Right atrium auricular region (tissue), 2 donors: Measurements from ENCODE around the gene ABL2. TPM values are rescaled to one million over a fixed set of nuclear protein-coding genes. Genes with fewer than 3 reads are reported as not detected.

ENCODE experiments used
- DNase-seq: peaks from one replicate; pipeline ENCODE4 v3.0.0-alpha.2; 2019; ENCODE audit warnings: low spot score
- H3K27ac ChIP-seq, 2 donors: fragments of 200-600 bp; sonication (generic); 1 replicate in 1 of 2; 2 replicates in 1 of 2; pipeline ENCODE4 v1.5.1; 2016 to 2019
- H3K27me3 ChIP-seq, 2 donors: fragments of 200-600 bp; sonication (generic); one replicate each; pipeline versions ENCODE4 v1.5.1 to v1.6.0; 2017 to 2019
- H3K36me3 ChIP-seq: fragments of 200-600 bp; sonication (generic); one replicate; pipeline ENCODE4 v1.5.1; 2016
- H3K4me1 ChIP-seq, 2 donors: fragments of 200-600 bp; sonication (generic); one replicate each; pipeline versions ENCODE4 v1.5.1 to v1.6.0; 2017 to 2019
- H3K4me3 ChIP-seq, 2 donors: fragments of 200-600 bp; sonication (generic); 1 replicate in 1 of 2; 2 replicates in 1 of 2; pipeline ENCODE4 v1.5.1; 2017 to 2019; ENCODE audit warnings: mild to moderate bottlenecking in 1 of 2, moderate library complexity in 1 of 2
- H3K9me3 ChIP-seq, 2 donors: fragments of 200-600 bp; sonication (generic); one replicate each; pipeline ENCODE4 v1.5.1; 2019
- total RNA-seq, 2 donors: library from RNA; depleted of rRNA; stranded (reverse); fragments of >200 nt; gene quantifications; one replicate each; pipeline ENCODE4 v1.1.0, GENCODE V29; 2016
- TF ChIP-seq, protein P1 (sequence below), 2 donors: fragments of 200-600 bp; sonication (generic); IDR thresholded peaks; one replicate each; pipeline ENCODE4 v1.5.1; 2019; ENCODE audit warnings: antibody characterized with exemption in 2 of 2

Gene ABL2
- total RNA-seq, 2 donors from 2014 or later = 6.3 to 12.1 TPM

DNA sequence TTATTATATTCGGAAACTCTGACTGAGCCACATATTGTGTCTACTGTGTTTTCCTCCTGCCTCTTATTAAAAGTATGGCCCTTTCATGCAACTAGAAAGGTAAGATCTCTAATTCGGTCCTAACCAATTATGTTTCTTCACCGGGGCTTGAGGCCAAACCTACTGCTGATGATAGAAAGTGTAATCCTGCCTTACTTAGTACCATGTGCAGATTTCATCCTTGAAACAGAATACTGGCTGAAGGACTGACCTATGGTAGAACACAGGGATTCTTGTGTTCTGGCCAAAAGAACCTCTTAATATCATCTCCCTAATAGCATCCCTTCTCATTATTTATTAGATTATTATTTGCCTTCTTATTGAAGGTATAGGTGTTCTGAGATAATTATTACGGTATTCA is 75.0 kb downstream of the ABL2 start:
- TF ChIP-seq, protein P1, sequence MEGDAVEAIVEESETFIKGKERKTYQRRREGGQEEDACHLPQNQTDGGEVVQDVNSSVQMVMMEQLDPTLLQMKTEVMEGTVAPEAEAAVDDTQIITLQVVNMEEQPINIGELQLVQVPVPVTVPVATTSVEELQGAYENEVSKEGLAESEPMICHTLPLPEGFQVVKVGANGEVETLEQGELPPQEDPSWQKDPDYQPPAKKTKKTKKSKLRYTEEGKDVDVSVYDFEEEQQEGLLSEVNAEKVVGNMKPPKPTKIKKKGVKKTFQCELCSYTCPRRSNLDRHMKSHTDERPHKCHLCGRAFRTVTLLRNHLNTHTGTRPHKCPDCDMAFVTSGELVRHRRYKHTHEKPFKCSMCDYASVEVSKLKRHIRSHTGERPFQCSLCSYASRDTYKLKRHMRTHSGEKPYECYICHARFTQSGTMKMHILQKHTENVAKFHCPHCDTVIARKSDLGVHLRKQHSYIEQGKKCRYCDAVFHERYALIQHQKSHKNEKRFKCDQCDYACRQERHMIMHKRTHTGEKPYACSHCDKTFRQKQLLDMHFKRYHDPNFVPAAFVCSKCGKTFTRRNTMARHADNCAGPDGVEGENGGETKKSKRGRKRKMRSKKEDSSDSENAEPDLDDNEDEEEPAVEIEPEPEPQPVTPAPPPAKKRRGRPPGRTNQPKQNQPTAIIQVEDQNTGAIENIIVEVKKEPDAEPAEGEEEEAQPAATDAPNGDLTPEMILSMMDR (IDR thresholded peaks at IDR 0.05) = no peak
- no peak overlapping the region for H3K4me3 ChIP-seq
- peaks cover 0 to 5% of the 10 kb centered on the region in 2 donors for H3K9me3 ChIP-seq
- H3K27me3 ChIP-seq = no peaks in the 10 kb centered on the region
- DNase-seq = no peak
- peaks cover 0 to 8% of the 10 kb centered on the region in 2 donors for H3K4me1 ChIP-seq
- no peak overlapping the region for H3K27ac ChIP-seq
- H3K36me3 ChIP-seq = no peaks in the 10 kb centered on the region

DNA sequence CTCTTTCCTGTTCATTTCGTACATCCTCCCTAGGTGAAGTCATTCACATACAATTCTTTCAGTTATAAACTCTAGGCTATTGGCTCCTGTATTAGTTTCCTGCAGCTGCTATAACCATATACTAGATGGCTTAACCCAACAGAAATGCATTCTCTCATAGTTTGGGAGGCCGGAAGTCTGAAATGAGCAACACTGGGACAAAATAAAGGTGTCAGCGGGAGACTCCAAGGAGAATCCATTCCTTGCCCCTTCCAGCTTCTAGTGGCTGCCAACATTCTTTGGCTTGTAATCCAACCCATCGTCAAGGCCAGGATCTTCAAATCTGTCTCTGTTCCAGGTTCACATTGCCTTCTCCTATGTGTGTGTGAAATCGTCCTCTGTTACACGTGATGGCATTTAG is 76.3 kb downstream of the ABL2 start:
- Histone ChIP-seq H3K4me1 (peaks cover 0 to 8% of the 10 kb centered on the region in 2 donors), H3K27ac (no peak overlapping the region), H3K27me3 (no peaks in the 10 kb centered on the region), H3K36me3 (no peaks in the 10 kb centered on the region), H3K4me3 (no peak overlapping the region), H3K9me3 (peaks cover 0 to 6% of the 10 kb centered on the region in 2 donors)
- TF ChIP-seq, protein P1 (IDR thresholded peaks at IDR 0.05) = no peak
- no peak for DNase-seq

DNA sequence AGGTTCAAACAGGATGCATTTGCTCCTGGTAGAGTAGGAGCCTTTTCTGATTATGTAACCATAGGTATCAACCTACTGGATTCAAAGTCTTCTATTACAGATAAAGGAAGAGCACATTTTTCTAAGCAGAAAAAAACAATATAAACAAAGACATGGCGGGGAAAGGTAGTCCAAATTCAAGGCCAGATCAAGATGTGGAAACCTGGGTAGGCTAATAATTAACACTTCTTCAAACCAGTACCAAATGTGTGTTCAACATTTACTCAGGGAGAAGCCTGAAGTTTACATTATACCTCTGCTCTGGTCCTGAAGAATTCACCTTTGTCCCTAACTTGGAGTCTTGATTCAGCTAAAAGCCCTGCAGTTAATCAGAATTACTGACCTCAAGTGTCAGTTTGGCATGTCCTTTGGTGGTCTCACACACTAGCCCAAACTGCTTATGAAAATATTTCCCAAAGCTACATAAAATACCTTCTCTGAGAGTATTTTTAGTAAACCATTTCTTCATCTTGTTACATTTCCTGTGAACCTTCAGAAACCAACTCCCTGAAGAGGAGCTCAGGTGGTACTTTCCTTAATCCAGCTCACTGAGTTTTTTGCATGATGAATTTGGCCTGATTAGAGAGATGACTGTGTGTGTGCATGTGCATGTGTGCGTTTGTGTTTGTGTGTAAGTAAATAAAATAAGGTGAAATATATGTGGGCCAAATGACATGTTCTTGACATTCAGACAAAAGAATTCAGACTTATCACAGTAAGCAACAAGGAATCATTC is 77.4 kb downstream of the ABL2 start:
- peaks cover 0 to 6% of the 10 kb centered on the region in 2 donors for H3K9me3 ChIP-seq
- peaks cover 0 to 8% of the 10 kb centered on the region in 2 donors for H3K4me1 ChIP-seq
- H3K27me3 ChIP-seq = no peaks in the 10 kb centered on the region
- DNase-seq = no peak
- H3K36me3 ChIP-seq = no peaks in the 10 kb centered on the region
- TF ChIP-seq, protein P1 (IDR thresholded peaks at IDR 0.05) = no peak
- no peak overlapping the region for H3K27ac ChIP-seq
- no peak overlapping the region for H3K4me3 ChIP-seq

DNA sequence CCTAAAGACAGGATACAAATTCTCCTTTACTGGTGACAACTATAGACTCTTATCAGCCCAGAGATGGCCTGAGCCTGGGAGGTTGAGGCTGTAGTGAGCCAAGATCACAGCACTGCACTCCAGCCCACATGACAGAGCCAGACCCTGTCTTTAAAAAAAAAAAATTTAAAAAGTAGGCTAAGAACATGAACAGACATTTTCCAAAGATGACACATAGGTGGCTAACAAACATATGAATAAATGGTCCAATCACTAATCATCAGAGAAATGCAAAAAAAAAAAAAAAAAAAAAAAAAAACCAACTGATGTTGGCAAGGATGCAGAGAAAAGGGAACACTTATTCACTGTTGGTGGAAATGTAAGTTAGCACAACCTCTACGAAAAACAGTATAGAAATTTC is 82.6 kb downstream of the ABL2 start:
- DNase-seq = no peak
- TF ChIP-seq, protein P1 (IDR thresholded peaks at IDR 0.05) = no peak

DNA sequence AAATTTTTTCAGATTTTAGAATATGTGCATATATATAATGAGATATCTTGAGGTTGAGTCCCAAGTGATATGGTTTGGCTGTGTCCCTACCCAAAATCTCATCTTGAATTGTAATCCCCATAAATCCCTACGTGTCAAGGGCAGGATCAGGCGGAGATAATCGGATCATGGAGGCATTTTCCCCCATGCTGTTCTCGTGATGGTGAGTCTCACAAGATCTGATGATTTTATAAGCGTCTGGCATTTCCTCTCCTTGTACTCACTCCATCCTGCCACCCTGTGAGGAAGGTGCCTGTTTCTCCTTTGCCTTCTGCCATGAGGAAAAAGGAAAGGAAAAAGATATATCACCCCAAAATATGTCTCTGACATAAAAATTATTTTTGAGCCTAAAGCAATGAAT is 83.0 kb downstream of the ABL2 start:
- Histone ChIP-seq H3K27me3 (no peaks in the 10 kb centered on the region), H3K4me3 (no peak overlapping the region), H3K36me3 (no peaks in the 10 kb centered on the region), H3K4me1 (peaks cover 0 to 10% of the 10 kb centered on the region in 2 donors), H3K9me3 (peaks cover 0 to 6% of the 10 kb centered on the region in 2 donors), H3K27ac (no peak overlapping the region)
- DNase-seq = no peak
- TF ChIP-seq, protein P1 (IDR thresholded peaks at IDR 0.05) = no peak

More for the DNA sequence above, 82.6 kb downstream of the ABL2 start:
- Histone ChIP-seq H3K27me3 (no peaks in the 10 kb centered on the region), H3K4me1 (peaks cover 0 to 10% of the 10 kb centered on the region in 2 donors), H3K36me3 (no peaks in the 10 kb centered on the region), H3K4me3 (no peak overlapping the region), H3K27ac (no peak overlapping the region), H3K9me3 (peaks cover 0 to 6% of the 10 kb centered on the region in 2 donors)
